Measurements from ENCODE around the gene ITGB6.

ITGB6 gene

DNA sequence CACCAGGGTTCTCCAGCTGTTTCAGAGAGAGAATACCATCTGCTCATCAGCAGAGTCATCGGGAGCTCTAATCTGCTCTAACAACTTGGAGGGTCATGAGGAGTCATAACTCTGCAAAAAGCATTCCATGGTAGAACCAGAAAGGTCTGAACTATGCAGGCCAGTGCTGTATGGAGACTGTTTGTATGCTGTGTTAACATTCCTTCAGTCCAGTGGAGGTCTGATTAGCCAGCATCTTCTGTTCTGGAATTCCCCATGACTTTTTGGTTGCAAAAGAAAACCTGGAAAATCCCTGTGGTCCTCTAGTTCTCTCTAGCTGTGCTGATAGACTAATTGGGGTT is 9.4 kb upstream of the ITGB6 start:
- no peak overlapping the region for H3K4me3 ChIP-seq (ENCODE audit: low read length)
- DNase-seq (ENCODE audit: low read depth) = peak; percentile 61
- TF ChIP-seq, protein P1, sequence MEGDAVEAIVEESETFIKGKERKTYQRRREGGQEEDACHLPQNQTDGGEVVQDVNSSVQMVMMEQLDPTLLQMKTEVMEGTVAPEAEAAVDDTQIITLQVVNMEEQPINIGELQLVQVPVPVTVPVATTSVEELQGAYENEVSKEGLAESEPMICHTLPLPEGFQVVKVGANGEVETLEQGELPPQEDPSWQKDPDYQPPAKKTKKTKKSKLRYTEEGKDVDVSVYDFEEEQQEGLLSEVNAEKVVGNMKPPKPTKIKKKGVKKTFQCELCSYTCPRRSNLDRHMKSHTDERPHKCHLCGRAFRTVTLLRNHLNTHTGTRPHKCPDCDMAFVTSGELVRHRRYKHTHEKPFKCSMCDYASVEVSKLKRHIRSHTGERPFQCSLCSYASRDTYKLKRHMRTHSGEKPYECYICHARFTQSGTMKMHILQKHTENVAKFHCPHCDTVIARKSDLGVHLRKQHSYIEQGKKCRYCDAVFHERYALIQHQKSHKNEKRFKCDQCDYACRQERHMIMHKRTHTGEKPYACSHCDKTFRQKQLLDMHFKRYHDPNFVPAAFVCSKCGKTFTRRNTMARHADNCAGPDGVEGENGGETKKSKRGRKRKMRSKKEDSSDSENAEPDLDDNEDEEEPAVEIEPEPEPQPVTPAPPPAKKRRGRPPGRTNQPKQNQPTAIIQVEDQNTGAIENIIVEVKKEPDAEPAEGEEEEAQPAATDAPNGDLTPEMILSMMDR (IDR thresholded peaks at IDR 0.05; ENCODE audit: insufficient read depth, low read depth, low read length, missing control alignments) = no peak

- TF ChIP-seq, protein P1 (IDR thresholded peaks at IDR 0.05; ENCODE audit: insufficient read depth, low read depth, low read length, missing control alignments) = no peak
- no peak overlapping the region for H3K4me3 ChIP-seq (ENCODE audit: low read length)
- no peak for DNase-seq (ENCODE audit: low read depth)
These were observed 8.8 kb upstream of the ITGB6 start for GRCh38 chr2:160208655-160209515.

DNA sequence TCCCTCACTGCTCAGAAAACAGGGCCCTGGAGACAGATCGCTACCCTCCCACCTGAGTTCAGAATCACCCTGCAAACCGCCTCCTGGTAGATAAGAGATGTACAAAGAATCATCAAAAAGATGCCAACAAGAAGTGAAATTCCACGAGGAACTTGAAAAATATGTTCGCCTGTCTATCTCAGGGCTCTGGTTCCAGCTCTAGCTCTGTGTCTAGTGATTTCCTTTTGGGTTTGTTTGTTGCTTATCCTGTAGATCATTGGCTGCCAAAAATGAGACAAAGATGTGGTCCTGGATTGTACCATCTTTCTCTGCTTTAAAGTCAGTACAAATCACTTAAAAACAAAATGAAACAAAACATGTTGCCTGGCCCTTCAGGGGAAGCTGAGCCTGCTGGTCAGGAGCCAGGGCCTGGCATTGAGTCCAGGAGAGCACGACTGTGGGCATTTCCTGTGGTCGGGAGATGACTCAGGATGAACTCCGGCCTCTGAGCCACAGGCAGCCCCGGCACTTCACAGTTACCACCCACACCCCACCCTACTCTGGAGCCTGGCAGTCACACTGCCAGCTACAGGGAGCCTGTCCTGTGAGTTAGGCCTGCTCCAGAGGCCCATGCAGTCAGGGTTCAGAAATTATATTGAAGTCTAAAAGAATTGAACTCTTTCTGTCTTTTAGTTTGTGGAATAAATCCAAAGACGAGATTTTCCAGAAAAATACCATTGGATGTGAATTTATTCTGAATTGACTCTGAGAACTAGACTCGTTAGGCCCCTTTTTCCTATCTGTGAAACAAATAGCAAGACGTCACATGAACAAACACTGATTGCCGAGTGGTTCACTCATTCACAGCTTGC is 8.0 kb upstream of the ITGB6 start:
- TF ChIP-seq, protein P1 (IDR thresholded peaks at IDR 0.05; ENCODE audit: insufficient read depth, low read depth, low read length, missing control alignments) = no peak
- peak; percentile 83 for DNase-seq (ENCODE audit: low read depth)
- H3K4me3 ChIP-seq (ENCODE audit: low read length) = no peak overlapping the region

GRCh38 chr2:160207271-160207670 is 7.2 kb upstream of the ITGB6 start:
- TF ChIP-seq, protein P1 (IDR thresholded peaks at IDR 0.05; ENCODE audit: insufficient read depth, low read depth, low read length, missing control alignments) = no peak
- DNase-seq (ENCODE audit: low read depth) = peak; percentile 51
- H3K4me3 ChIP-seq (ENCODE audit: low read length) = no peak overlapping the region

GRCh38 chr2:160206436-160206835 is 6.4 kb upstream of the ITGB6 start:
- DNase-seq (ENCODE audit: low read depth) = no peak
- TF ChIP-seq, protein P1 (IDR thresholded peaks at IDR 0.05; ENCODE audit: insufficient read depth, low read depth, low read length, missing control alignments) = no peak
- H3K4me3 ChIP-seq (ENCODE audit: low read length) = no peak overlapping the region

- H3K4me3 ChIP-seq (ENCODE audit: low read length) = no peak overlapping the region
- DNase-seq (ENCODE audit: low read depth) = peak; percentile 100
- TF ChIP-seq, protein P1 (IDR thresholded peaks at IDR 0.05; ENCODE audit: insufficient read depth, low read depth, low read length, missing control alignments) = no peak
These were observed 5.4 kb upstream of the ITGB6 start for GRCh38 chr2:160205505-160205904.
